ENCODE measurements around the gene CADM1.

The CADM1 gene

GRCh38 chr11:115208808-115209259, 295.4 kb downstream of the CADM1 start:
- no peak for DNase-seq (ENCODE audit: low read depth in 2 of 2)

- no peak for DNase-seq (ENCODE audit: low read depth in 2 of 2)
These were observed 296.3 kb downstream of the CADM1 start for GRCh38 chr11:115207916-115208315.

- no peak for DNase-seq (ENCODE audit: low read depth in 2 of 2)
These were observed 297.0 kb downstream of the CADM1 start for GRCh38 chr11:115207166-115207591.

- DNase-seq (ENCODE audit: low read depth in 2 of 2): no peak
These were observed 297.7 kb downstream of the CADM1 start for GRCh38 chr11:115206365-115207022.

GRCh38 chr11:115202900-115203552, 301.2 kb downstream of the CADM1 start:
- no peak for DNase-seq (ENCODE audit: low read depth in 2 of 2)

GRCh38 chr11:115202074-115202473, 302.1 kb downstream of the CADM1 start:
- no peak for DNase-seq (ENCODE audit: low read depth in 2 of 2)

GRCh38 chr11:115201111-115201792, 303.0 kb downstream of the CADM1 start:
- no peak for DNase-seq (ENCODE audit: low read depth in 2 of 2)

GRCh38 chr11:115199481-115200069, 304.6 kb downstream of the CADM1 start:
- DNase-seq (ENCODE audit: low read depth in 2 of 2): no peak

GRCh38 chr11:115198321-115198741, 305.9 kb downstream of the CADM1 start:
- DNase-seq (ENCODE audit: low read depth in 2 of 2): no peak

- DNase-seq (ENCODE audit: low read depth in 2 of 2): no peak
These were observed 306.8 kb downstream of the CADM1 start for GRCh38 chr11:115197433-115197832.

GRCh38 chr11:115197031-115197430, 307.2 kb downstream of the CADM1 start:
- DNase-seq (ENCODE audit: low read depth in 2 of 2): no peak

- no peak for DNase-seq (ENCODE audit: low read depth in 2 of 2)
These were observed 309.5 kb downstream of the CADM1 start for GRCh38 chr11:115194802-115195110.

GRCh38 chr11:115193914-115194801, 310.1 kb downstream of the CADM1 start:
- no peak for DNase-seq (ENCODE audit: low read depth in 2 of 2)

GRCh38 chr11:115191761-115192160, 312.5 kb downstream of the CADM1 start:
- no peak for DNase-seq (ENCODE audit: low read depth in 2 of 2)

GRCh38 chr11:115190196-115190595, 314.0 kb downstream of the CADM1 start:
- DNase-seq (ENCODE audit: low read depth in 2 of 2): no peak

GRCh38 chr11:115188898-115189278, 315.3 kb downstream of the CADM1 start:
- DNase-seq (ENCODE audit: low read depth in 2 of 2): no peak

- DNase-seq (ENCODE audit: low read depth in 2 of 2): no peak
These were observed 315.9 kb downstream of the CADM1 start for GRCh38 chr11:115188188-115188897.

- no peak for DNase-seq (ENCODE audit: low read depth in 2 of 2)
These were observed 318.3 kb downstream of the CADM1 start for GRCh38 chr11:115185931-115186330.

GRCh38 chr11:115185507-115185906, 318.7 kb downstream of the CADM1 start:
- DNase-seq (ENCODE audit: low read depth in 2 of 2): no peak

GRCh38 chr11:115184901-115185300, 319.3 kb downstream of the CADM1 start:
- DNase-seq (ENCODE audit: low read depth in 2 of 2): no peak

- no peak for DNase-seq (ENCODE audit: low read depth in 2 of 2)
These were observed 320.4 kb downstream of the CADM1 start for GRCh38 chr11:115183830-115184229.

Measured in stimulated activated CD4-positive, alpha-beta T cell treated with anti-CD3 and anti-CD28 coated beads, Interleukin-4, amount 100 ng/mL, for 48 hours (primary cell).